ENCODE data around the gene THADA.

Gene THADA

DNA sequence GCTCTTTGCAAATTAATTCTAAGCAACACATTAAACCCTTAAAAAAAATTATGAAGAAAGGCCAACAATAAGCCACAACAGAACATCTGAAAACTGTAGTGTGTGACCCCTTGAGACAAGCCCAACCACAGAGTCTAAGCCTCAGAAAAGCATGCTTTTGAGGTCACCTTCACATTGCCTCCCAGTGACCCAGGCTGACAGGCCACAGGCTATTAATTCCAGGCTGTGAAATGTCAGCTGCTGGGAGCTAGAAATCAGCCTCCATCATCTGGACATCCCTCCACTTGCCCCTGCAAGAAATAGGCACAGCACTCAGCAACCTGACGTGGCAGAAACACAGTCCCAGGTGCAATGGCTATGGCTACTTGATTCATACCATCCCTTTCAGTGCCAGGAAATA is 190.0 kb downstream of the THADA start:
- Histone ChIP-seq H3K27me3 (ENCODE audit: insufficient read depth, poor library complexity, severe bottlenecking) (no peaks in the 10 kb centered on the region), H3K9me3 (ENCODE audit: severe bottlenecking) (no peaks in the 10 kb centered on the region), H3K4me1 (ENCODE audit: insufficient read depth, poor library complexity, severe bottlenecking) (no peaks in the 10 kb centered on the region), H3K4me3 (ENCODE audit: severe bottlenecking) (no peak overlapping the region), H3K36me3 (ENCODE audit: low read depth) (no peaks in the 10 kb centered on the region), H3K27ac (ENCODE audit: poor library complexity, severe bottlenecking) (no peak overlapping the region)
- DNase-seq (ENCODE audit: low spot score): no peak
- TF ChIP-seq, protein P1, sequence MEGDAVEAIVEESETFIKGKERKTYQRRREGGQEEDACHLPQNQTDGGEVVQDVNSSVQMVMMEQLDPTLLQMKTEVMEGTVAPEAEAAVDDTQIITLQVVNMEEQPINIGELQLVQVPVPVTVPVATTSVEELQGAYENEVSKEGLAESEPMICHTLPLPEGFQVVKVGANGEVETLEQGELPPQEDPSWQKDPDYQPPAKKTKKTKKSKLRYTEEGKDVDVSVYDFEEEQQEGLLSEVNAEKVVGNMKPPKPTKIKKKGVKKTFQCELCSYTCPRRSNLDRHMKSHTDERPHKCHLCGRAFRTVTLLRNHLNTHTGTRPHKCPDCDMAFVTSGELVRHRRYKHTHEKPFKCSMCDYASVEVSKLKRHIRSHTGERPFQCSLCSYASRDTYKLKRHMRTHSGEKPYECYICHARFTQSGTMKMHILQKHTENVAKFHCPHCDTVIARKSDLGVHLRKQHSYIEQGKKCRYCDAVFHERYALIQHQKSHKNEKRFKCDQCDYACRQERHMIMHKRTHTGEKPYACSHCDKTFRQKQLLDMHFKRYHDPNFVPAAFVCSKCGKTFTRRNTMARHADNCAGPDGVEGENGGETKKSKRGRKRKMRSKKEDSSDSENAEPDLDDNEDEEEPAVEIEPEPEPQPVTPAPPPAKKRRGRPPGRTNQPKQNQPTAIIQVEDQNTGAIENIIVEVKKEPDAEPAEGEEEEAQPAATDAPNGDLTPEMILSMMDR (IDR thresholded peaks at IDR 0.05; ENCODE audit: poor library complexity, severe bottlenecking): no peak
- no peak for ATAC-seq (ENCODE audit: low read depth)

DNA sequence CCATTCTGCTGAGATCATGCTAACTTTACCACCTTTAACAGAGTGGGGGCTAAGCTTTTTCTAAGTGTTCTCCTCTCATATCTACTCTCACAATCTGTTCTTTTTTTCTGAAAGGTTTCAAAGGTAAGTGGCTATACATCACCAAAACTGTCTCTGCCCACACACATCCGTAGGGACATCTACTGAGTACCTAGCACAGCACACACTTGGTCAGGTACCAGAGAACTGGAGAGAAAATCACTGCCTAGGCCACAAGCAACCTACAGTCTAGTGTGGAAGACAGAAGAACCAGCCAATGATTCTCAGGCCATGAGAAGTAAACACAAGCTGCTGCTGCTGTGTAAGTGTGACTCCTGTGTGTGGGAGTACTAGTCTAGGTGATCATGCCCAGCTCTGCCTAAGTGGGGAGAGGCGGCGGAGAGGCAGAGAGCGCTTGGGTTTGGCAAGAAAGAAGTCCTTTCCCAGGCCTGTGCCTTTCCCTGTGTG is 193.3 kb downstream of the THADA start:
- Histone ChIP-seq H3K9me3 (ENCODE audit: severe bottlenecking) (no peaks in the 10 kb centered on the region), H3K27ac (ENCODE audit: poor library complexity, severe bottlenecking) (no peak overlapping the region), H3K4me1 (ENCODE audit: insufficient read depth, poor library complexity, severe bottlenecking) (no peaks in the 10 kb centered on the region), H3K4me3 (ENCODE audit: severe bottlenecking) (no peak overlapping the region), H3K36me3 (ENCODE audit: low read depth) (no peaks in the 10 kb centered on the region; the same call in 1 of the 2 replicates), H3K27me3 (ENCODE audit: insufficient read depth, poor library complexity, severe bottlenecking) (no peaks in the 10 kb centered on the region)
- DNase-seq (ENCODE audit: low spot score) (no peak), ATAC-seq (ENCODE audit: low read depth) (no peak)
- TF ChIP-seq, protein P1 (IDR thresholded peaks at IDR 0.05; ENCODE audit: poor library complexity, severe bottlenecking): no peak

DNA sequence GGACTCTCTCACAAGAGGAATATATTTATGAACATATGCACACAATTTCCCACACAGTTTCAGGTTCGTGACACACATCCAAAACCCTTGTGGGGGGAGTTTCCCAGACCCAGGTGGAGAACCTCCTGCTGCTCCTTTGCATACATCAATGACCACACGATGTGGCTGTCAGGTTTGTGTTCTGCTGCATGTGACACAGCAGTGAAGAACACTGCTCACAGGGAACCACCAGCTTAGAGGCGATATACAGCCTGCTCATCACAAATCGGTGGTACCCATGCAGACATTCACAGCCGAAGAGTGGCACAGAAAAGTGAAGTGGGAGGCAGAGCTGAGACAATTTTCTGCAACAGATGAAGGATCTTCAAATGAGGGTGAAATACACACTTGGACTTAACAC is 193.8 kb downstream of the THADA start:
- H3K27me3 ChIP-seq (ENCODE audit: insufficient read depth, poor library complexity, severe bottlenecking): no peaks in the 10 kb centered on the region
- no peak overlapping the region for H3K4me3 ChIP-seq (ENCODE audit: severe bottlenecking)
- H3K36me3 ChIP-seq (ENCODE audit: low read depth): no peaks in the 10 kb centered on the region; the same call in 1 of the 2 replicates
- TF ChIP-seq, protein P1 (IDR thresholded peaks at IDR 0.05; ENCODE audit: poor library complexity, severe bottlenecking): no peak
- H3K4me1 ChIP-seq (ENCODE audit: insufficient read depth, poor library complexity, severe bottlenecking): no peaks in the 10 kb centered on the region
- DNase-seq (ENCODE audit: low spot score) (no peak), ATAC-seq (ENCODE audit: low read depth) (no peak)
- H3K9me3 ChIP-seq (ENCODE audit: severe bottlenecking): no peaks in the 10 kb centered on the region
- H3K27ac ChIP-seq (ENCODE audit: poor library complexity, severe bottlenecking): no peak overlapping the region

DNA sequence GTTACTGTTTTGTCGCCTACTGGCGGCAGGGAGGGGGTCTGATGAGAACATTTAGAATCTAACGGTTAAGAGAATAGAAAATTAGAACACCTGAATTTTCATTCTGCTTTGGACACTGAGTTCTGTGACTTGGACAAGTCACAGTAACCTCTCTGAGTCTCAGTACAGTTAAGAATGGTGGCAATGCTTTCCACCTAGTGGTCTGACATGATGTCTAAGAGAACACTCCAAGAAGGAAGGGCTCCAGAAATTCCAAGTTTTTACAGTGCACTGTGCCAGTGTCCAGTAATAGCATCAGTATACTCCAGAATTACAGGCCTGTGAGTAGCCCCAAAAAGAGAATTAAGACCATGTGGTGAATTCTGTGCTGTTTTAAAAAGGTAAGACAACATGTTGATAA is 195.3 kb downstream of the THADA start:
- H3K27ac ChIP-seq (ENCODE audit: poor library complexity, severe bottlenecking): no peak overlapping the region
- TF ChIP-seq, protein P1 (IDR thresholded peaks at IDR 0.05; ENCODE audit: poor library complexity, severe bottlenecking): no peak
- ATAC-seq (ENCODE audit: low read depth) (no peak), DNase-seq (ENCODE audit: low spot score) (no peak)
- H3K4me3 ChIP-seq (ENCODE audit: severe bottlenecking): no peak overlapping the region
- H3K27me3 ChIP-seq (ENCODE audit: insufficient read depth, poor library complexity, severe bottlenecking): no peaks in the 10 kb centered on the region
- no peaks in the 10 kb centered on the region; the same call in none of the 2 replicates for H3K36me3 ChIP-seq (ENCODE audit: low read depth)
- no peaks in the 10 kb centered on the region for H3K4me1 ChIP-seq (ENCODE audit: insufficient read depth, poor library complexity, severe bottlenecking)
- no peaks in the 10 kb centered on the region for H3K9me3 ChIP-seq (ENCODE audit: severe bottlenecking)

DNA sequence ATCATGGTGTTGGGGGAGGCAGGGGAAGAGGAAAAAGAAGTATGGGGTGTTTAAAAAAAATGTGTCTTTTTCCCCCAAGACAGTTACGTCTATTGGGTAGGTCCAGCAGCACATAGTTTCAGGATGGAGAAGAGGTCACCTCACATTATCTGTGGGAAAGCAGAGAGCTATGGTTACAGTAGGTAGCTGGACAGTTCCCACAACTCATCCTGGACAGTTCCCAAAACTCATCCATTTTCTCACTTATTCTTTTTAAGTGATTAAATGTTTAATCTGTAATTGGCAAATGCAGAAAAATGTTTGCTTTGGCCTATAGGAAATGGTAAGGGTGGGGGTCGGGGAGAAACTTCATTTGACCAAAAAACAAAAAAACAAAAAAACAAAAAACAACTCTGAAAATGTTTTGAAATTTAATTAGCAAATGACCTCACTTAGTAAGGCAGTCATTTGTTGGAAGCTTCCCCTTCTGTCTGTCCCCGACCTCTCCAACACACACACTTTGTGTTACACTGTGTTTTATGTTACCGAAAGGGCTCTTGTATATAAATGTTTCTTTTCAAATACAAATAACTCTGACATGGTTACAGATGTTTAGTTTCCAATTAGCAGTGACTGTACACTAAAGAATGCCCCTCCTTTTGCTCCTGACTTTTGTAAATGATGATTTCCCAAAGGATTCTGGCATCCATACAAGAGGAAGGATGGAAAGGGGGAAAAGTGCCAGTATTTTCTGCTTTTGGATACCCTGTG is 196.1 kb downstream of the THADA start:
- no peaks in the 10 kb centered on the region for H3K4me1 ChIP-seq (ENCODE audit: insufficient read depth, poor library complexity, severe bottlenecking)
- H3K9me3 ChIP-seq (ENCODE audit: severe bottlenecking): no peaks in the 10 kb centered on the region
- TF ChIP-seq, protein P1 (IDR thresholded peaks at IDR 0.05; ENCODE audit: poor library complexity, severe bottlenecking): no peak
- no peak overlapping the region for H3K4me3 ChIP-seq (ENCODE audit: severe bottlenecking)
- no peak for DNase-seq (ENCODE audit: low spot score)
- no peaks in the 10 kb centered on the region for H3K27me3 ChIP-seq (ENCODE audit: insufficient read depth, poor library complexity, severe bottlenecking)
- ATAC-seq (ENCODE audit: low read depth): peak; percentile 36; the same call in 1 of the 3 replicates
- no peak overlapping the region for H3K27ac ChIP-seq (ENCODE audit: poor library complexity, severe bottlenecking)
- H3K36me3 ChIP-seq (ENCODE audit: low read depth): no peaks in the 10 kb centered on the region; the same call in none of the 2 replicates

Data from RWPE2 (cell line).